Duodenal mucosa (tissue), 2 donors: ENCODE results near the gene BBS9.

Source experiments
- H3K27ac ChIP-seq: one replicate; pipeline ENCODE4 v1.7.0; 2013; ENCODE audit warnings: low read depth, low read length
- H3K27me3 ChIP-seq, 2 donors: one replicate each; pipeline ENCODE4 v1.7.0; 2013; ENCODE audit warnings: low read length in 2 of 2, control low read depth in 1 of 2; ENCODE audit not compliant: insufficient read depth in 2 of 2, control insufficient read depth in 1 of 2
- H3K36me3 ChIP-seq, 2 donors: one replicate each; pipeline ENCODE4 v1.7.0; 2013; ENCODE audit warnings: low read length in 2 of 2, control low read depth in 1 of 2; ENCODE audit not compliant: insufficient read depth in 2 of 2, control insufficient read depth in 1 of 2
- H3K4me1 ChIP-seq, 2 donors: one replicate each; pipeline ENCODE4 v1.7.0; 2013; ENCODE audit warnings: low read length in 2 of 2, control low read depth in 1 of 2; ENCODE audit not compliant: insufficient read depth in 2 of 2, control insufficient read depth in 1 of 2
- H3K4me3 ChIP-seq, 2 donors: one replicate each; pipeline ENCODE4 v1.7.0; 2013; ENCODE audit warnings: low read length in 2 of 2, low read depth in 1 of 2
- H3K9ac ChIP-seq, 2 donors: one replicate each; pipeline ENCODE4 v1.7.0; 2013; ENCODE audit warnings: low read length in 2 of 2, low read depth in 1 of 2
- H3K9me3 ChIP-seq, 2 donors: one replicate each; pipeline ENCODE4 v1.7.0; 2013; ENCODE audit warnings: low read length in 2 of 2, control low read depth in 1 of 2; ENCODE audit not compliant: control insufficient read depth in 1 of 2

Gene BBS9

DNA sequence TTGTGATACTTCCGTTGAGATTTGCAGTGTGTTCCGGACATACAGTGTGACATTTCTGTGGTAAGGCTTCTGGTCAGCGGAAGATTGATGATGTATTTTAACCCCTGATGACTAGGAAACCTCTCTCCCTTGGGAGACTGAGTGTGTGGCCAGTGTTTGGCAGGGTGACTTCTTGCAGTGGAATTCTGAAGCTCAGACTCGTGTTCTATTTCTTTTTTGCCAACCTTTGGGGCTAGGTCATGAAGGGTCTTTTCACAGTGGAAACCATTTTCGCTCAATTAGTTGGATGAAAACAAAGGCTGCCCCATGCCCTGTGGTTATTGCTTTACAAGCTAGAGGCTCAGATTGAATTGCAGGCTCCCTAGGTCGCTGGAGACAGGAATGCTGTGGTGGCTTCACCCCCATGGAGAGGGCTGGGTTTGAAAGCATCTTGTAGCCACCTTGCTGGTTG, 288.9 kb downstream of the BBS9 start:
- H3K4me3 ChIP-seq = no peak overlapping the region
- H3K4me1 ChIP-seq = no peaks in the 10 kb centered on the region
- H3K36me3 ChIP-seq = no peaks in the 10 kb centered on the region
- no peak overlapping the region for H3K9ac ChIP-seq
- no peaks in the 10 kb centered on the region for H3K9me3 ChIP-seq
- no peaks in the 10 kb centered on the region for H3K27me3 ChIP-seq
- no peak overlapping the region for H3K27ac ChIP-seq

DNA sequence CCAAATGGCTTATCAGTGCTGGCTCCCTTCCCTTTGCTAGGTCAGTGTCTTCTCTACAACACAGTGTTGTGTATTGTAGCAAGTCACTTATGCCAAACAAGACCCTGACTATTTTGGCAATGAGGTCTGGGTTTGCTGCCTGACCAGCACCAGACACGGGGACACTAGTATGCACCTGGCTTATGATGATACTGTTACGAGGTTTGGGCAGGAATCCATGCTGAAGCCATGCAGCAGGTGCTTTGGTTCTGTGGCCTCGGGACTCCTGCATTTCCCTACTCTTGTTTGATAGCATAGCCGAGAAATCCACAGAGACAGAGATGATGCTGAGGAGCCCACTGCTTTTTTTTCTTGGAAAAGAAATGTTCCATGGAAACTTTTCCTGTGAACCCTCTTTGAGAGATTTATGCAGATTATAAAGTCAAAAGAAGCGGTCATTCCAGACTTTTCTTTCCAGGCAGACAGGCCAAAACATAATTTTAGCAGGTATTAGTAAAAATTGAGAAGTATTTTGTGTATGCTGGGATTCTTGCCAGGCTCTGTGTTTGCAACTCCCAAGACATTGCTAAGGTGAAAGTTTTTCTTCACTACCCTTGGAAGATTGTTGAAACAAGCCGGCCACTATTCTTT, 291.1 kb downstream of the BBS9 start:
- no peak overlapping the region for H3K4me3 ChIP-seq
- H3K36me3 ChIP-seq = no peaks in the 10 kb centered on the region
- no peaks in the 10 kb centered on the region for H3K4me1 ChIP-seq
- H3K27me3 ChIP-seq = no peaks in the 10 kb centered on the region
- H3K9me3 ChIP-seq = no peaks in the 10 kb centered on the region
- no peak overlapping the region for H3K9ac ChIP-seq
- no peak overlapping the region for H3K27ac ChIP-seq

DNA sequence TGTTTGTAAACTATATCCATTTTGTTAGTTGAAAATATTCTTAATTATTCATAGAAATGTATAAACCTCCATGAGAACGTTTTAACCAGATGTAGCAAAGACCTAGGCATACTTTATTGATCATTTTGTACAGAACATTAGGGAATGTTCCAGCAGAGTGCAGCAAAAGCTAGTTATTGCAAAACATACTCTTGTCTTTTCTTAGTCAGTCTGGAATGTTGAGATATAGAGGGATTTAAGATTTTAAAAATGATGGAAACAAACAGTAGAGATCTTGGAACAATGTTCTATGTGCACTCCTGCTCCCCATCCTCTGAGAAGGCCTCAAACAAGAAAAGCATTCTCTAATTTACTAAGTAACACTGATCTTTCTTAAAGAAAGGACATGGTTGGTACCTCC, 292.1 kb downstream of the BBS9 start:
- Histone ChIP-seq H3K4me3 (no peak overlapping the region), H3K36me3 (no peaks in the 10 kb centered on the region), H3K4me1 (no peaks in the 10 kb centered on the region), H3K9ac (no peak overlapping the region), H3K27me3 (no peaks in the 10 kb centered on the region), H3K9me3 (no peaks in the 10 kb centered on the region), H3K27ac (no peak overlapping the region)

DNA sequence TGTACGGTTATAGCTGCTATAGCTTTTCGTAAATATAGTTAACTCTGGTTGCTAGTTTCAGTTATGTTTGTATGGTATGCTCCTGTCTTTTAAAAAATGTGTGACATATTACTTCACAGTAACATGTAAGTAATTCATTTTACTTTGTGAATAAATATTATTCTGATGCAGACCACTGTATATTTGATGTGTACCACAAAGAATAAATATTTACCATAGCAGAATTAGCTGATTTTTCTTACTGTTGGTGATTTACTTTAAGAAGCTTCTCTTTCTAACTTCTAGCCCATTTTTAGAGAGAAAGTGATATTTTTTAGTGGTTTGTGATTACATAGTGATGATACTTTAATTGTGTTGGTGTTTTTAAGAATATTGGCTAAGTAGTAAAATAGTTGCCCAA, 292.8 kb downstream of the BBS9 start:
- H3K27ac ChIP-seq = no peak overlapping the region
- no peak overlapping the region for H3K9ac ChIP-seq
- H3K9me3 ChIP-seq = no peaks in the 10 kb centered on the region
- H3K4me3 ChIP-seq = no peak overlapping the region
- no peaks in the 10 kb centered on the region for H3K4me1 ChIP-seq
- H3K36me3 ChIP-seq = no peaks in the 10 kb centered on the region
- H3K27me3 ChIP-seq = no peaks in the 10 kb centered on the region

DNA sequence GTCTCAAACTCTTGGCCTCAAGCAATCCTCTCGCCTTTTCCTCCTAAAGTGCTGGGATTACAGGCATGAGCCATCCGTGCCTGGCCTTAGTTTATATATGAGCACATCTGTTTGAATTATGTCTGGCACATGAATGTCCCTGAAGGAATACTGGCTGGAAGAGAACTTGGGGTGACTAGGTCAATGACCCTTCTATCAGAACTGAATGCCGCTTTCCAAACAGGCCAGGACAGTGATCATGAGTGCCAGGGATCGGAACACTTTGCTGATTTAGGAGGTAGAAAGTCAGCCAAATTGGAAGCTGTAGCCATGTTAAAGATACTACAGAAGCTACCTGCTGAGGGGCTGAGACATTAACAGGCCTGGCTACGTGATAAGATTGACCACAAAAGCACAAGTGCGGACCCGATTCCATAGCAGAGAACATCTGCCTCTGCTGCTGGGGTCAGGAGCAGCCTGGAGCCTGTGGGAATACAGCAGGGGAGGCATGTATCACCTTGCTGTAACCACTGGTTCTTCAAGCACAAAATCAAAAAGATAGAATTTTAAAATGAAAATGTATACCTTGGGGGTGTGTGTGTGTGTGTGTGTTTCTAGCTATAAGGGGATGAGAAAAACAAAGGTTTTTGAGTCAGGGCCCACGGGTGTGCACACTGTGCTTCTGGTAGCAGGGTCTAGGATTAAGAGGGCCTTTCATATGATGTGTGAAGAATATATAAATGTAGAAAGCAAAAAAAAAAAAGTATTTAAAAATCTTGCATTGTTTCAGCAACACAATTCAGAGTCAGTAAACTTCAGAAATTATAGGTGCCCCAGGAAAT, 293.7 kb downstream of the BBS9 start:
- Histone ChIP-seq H3K4me1 (no peaks in the 10 kb centered on the region), H3K9ac (no peak overlapping the region), H3K9me3 (no peaks in the 10 kb centered on the region)

DNA sequence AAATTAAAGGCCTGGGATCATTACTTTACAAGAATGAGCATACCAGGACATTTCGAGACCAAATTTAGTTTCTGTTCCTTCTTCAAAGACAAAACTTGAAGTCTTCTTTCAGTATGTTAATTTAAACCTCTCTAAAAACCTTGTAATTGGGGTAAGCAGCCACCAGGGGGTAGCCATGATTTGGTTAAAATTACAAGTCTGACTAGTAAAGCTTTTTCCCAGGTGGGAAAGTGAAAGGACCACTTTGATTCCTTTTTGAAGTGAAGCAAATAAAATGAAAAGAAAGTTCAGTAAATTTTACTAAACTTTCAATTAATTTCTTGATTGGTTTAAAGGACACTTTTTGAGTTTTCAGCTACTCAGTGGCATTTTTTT, 294.3 kb downstream of the BBS9 start:
- Histone ChIP-seq H3K9ac (no peak overlapping the region), H3K9me3 (no peaks in the 10 kb centered on the region), H3K27ac (no peak overlapping the region), H3K4me1 (no peaks in the 10 kb centered on the region), H3K27me3 (no peaks in the 10 kb centered on the region), H3K4me3 (no peak overlapping the region), H3K36me3 (no peaks in the 10 kb centered on the region)

More for the DNA sequence above, 293.7 kb downstream of the BBS9 start:
- Histone ChIP-seq H3K27me3 (no peaks in the 10 kb centered on the region), H3K4me3 (no peak overlapping the region), H3K36me3 (no peaks in the 10 kb centered on the region), H3K27ac (no peak overlapping the region)

DNA sequence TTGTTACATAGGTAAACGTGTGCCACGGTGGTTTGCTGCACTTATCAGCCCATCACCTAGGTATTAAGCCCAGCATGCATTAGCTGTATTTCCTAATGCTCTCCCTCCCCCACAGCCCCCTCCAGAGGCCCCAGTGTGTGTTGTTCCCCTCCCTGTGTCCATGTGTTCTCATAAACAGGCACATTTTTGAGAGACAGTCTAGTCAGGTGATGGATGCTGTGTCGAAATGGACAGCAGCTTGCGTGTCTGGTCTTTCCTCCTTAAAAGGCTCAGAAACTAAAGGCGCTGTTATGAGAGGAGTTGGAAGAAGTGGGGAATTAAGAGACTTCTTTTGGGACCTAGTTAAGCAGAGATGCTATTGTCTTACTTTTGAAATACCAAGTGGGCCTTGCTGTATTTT, 296.0 kb downstream of the BBS9 start:
- H3K27ac ChIP-seq = no peak overlapping the region
- no peaks in the 10 kb centered on the region for H3K27me3 ChIP-seq
- H3K36me3 ChIP-seq = no peaks in the 10 kb centered on the region
- H3K9ac ChIP-seq = no peak overlapping the region
- no peaks in the 10 kb centered on the region for H3K9me3 ChIP-seq
- H3K4me3 ChIP-seq = no peak overlapping the region
- no peaks in the 10 kb centered on the region for H3K4me1 ChIP-seq

DNA sequence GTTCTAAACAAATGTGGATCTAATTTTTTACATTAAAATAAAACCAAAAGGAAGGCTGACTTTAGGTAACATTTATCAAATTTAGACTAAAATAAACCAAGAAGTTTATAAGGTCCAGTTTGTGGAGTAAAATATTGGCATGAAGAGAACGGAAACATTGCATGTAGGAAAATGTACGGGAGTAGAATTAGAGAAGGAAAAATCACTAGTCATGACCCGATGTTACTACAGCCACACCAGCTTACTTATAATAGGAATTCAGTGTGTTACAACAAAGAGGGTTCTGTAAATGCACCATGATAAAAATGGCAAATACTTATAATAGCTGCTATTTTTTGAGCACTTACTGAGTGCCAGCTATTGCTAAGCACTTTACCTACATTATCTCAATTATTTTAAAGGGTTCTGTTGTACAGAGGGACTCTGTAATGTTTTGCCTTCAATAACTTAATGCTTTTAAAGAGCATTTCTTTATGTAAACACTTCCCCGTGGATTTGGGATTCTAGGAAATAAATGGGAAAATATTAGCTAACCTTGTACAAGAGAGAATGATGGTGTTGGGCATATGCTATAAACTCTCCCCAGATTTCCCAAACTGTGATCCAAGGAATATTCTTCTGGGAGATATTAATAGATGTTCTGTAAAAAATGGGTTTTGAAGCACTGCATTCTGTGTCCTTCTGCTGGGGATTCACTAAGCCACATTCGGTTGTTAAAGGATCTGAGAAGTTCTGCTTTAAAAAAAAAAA, 296.7 kb downstream of the BBS9 start:
- Histone ChIP-seq H3K4me1 (no peaks in the 10 kb centered on the region), H3K27ac (no peak overlapping the region), H3K9me3 (no peaks in the 10 kb centered on the region), H3K36me3 (no peaks in the 10 kb centered on the region), H3K4me3 (no peak overlapping the region), H3K27me3 (no peaks in the 10 kb centered on the region), H3K9ac (no peak overlapping the region)

DNA sequence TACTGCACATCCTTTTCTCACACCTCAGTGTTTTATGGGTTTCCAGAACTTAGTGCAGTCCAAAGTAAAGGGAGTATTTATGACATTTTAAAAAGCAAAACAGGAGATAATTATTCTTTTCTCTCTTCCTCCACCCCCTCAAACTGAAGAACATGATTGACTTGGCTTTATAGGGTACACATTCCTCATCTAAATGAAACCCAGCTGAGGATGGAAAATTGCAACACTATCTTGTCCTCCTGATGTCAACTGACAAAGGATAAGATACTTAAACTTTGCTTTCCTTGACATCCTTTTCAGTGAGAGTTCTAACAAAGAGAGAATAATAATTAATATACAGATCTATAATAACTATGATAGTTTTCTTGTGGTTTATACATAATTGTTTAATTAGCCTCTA, 299.1 kb downstream of the BBS9 start:
- Histone ChIP-seq H3K4me3 (no peak overlapping the region), H3K9me3 (no peaks in the 10 kb centered on the region), H3K27me3 (no peaks in the 10 kb centered on the region)

DNA sequence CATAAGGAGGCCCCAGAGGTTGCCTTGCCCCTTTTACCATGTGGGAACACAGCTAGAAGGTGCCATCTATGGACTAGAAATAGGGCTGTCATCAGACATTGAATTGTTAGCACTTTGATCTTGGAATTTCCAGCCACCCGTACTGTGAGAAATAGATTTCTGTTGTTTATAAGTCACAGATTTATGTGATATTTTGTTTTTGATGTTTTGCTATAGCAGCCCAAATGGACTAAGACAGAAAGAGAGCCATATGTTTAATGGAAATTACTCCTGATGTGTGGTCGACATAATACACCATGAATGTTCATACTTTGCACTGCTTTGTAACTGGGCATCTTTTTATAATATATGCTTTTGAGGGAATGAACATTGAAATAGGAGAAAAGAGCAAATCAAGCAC, 302.2 kb downstream of the BBS9 start:
- Histone ChIP-seq H3K27ac (no peak overlapping the region), H3K4me3 (no peak overlapping the region), H3K4me1 (no peaks in the 10 kb centered on the region), H3K9me3 (no peaks in the 10 kb centered on the region), H3K36me3 (no peaks in the 10 kb centered on the region), H3K9ac (no peak overlapping the region), H3K27me3 (no peaks in the 10 kb centered on the region)

More for the DNA sequence above, 299.1 kb downstream of the BBS9 start:
- Histone ChIP-seq H3K36me3 (no peaks in the 10 kb centered on the region), H3K4me1 (no peaks in the 10 kb centered on the region), H3K9ac (no peak overlapping the region), H3K27ac (no peak overlapping the region)
